NCI-H187 (cell line): Measurements from ENCODE around the gene CXCL9.
A peak's percentile ranks its signal among the peaks of the same experiment; 100 is the strongest.
"Not testable (repeated sequence)": the region's sequence is repeated elsewhere in the genome, so short reads cannot be mapped to it uniquely, and the experiment has no call there.

Experiments
- DNase-seq, 2 experiments: peaks; one replicate each; lab custom pipeline; 2025; lab: John Stamatoyannopoulos, UW

CXCL9 gene

GRCh38 chr4:76011700-76012387, 4.5 kb upstream of the CXCL9 start:
- DNase-seq: no peak

- DNase-seq: no peak
These were observed 3.8 kb upstream of the CXCL9 start for GRCh38 chr4:76011018-76011670.

GRCh38 chr4:76010576-76010975, 3.3 kb upstream of the CXCL9 start:
- DNase-seq: no peak

- DNase-seq: no peak
These were observed 2.0 kb upstream of the CXCL9 start for GRCh38 chr4:76009311-76009710.

- DNase-seq: no peak
These were observed 3.7 kb downstream of the CXCL9 start for GRCh38 chr4:76003620-76004019.

- DNase-seq: no peak
These were observed 4.3 kb downstream of the CXCL9 start for GRCh38 chr4:76003035-76003434.

- no peak for DNase-seq
These were observed 5.1 kb downstream of the CXCL9 start for GRCh38 chr4:76002176-76002575.

GRCh38 chr4:76001700-76002099, 5.6 kb downstream of the CXCL9 start:
- DNase-seq: no peak

GRCh38 chr4:76000279-76000678, 7.0 kb downstream of the CXCL9 start:
- DNase-seq: no peak

GRCh38 chr4:75998525-75999147, 8.7 kb downstream of the CXCL9 start:
- DNase-seq: not testable (repeated sequence)

GRCh38 chr4:75997946-75998345, 9.4 kb downstream of the CXCL9 start:
- no peak for DNase-seq

GRCh38 chr4:75997081-75997480, 10.2 kb downstream of the CXCL9 start:
- no peak for DNase-seq

GRCh38 chr4:75995727-75996126, 11.6 kb downstream of the CXCL9 start:
- DNase-seq: peak in 1 of 2 experiments; percentile 38

- no peak for DNase-seq
These were observed 14.8 kb downstream of the CXCL9 start for GRCh38 chr4:75992462-75992861.

GRCh38 chr4:75989846-75990528, 17.3 kb downstream of the CXCL9 start:
- no peak for DNase-seq

- DNase-seq: no peak
These were observed 22.2 kb downstream of the CXCL9 start for GRCh38 chr4:75985116-75985515.

- no peak for DNase-seq
These were observed 26.7 kb downstream of the CXCL9 start for GRCh38 chr4:75980576-75980975.

- no peak for DNase-seq
These were observed 31.1 kb downstream of the CXCL9 start for GRCh38 chr4:75976177-75976576.

- DNase-seq: no peak
These were observed 33.5 kb downstream of the CXCL9 start for GRCh38 chr4:75973766-75974165.

GRCh38 chr4:75968084-75968483, 39.2 kb downstream of the CXCL9 start:
- DNase-seq: no peak

- no peak for DNase-seq
These were observed 43.8 kb downstream of the CXCL9 start for GRCh38 chr4:75963558-75963957.

GRCh38 chr4:75962072-75962471, 45.2 kb downstream of the CXCL9 start:
- DNase-seq: not testable (repeated sequence)

- DNase-seq: not testable (repeated sequence)
These were observed 48.8 kb downstream of the CXCL9 start for GRCh38 chr4:75958546-75958945.
